BJ (cell line): Measurements from ENCODE around the gene EVC. TPM values are rescaled to one million over a fixed set of nuclear protein-coding genes. Genes with fewer than 3 reads are reported as not detected.

Experiments
- CTCF ChIA-PET: fragments of 350-600 bp; formaldehyde crosslinking; extraction: SDS; loops from one replicate; lab custom pipeline; 2021; ENCODE audit warnings: antibody characterized with exemption, inconsistent platforms; lab: Yijun Ruan, JAX
- POLR2A ChIA-PET: fragments of 300-600 bp; sonication (Branson Sonifier 250); formaldehyde crosslinking; extraction: SDS; loops from one replicate; lab custom pipeline; 2021; ENCODE audit warnings: antibody characterized with exemption; lab: Charles Lee
- DNase-seq: peaks from one replicate; pipeline ENCODE4 v3.0.0-alpha.2; 2011; ENCODE audit warnings: low read depth
- H3K27me3 ChIP-seq: 2 replicates; pipeline ENCODE4 v1.6.0; 2011; ENCODE audit warnings: low read length; ENCODE audit not compliant: control insufficient read depth, insufficient read depth
- H3K36me3 ChIP-seq: 2 replicates; pipeline ENCODE4 v1.5.1; 2011; ENCODE audit warnings: low read length; ENCODE audit not compliant: control insufficient read depth, insufficient read depth
- H3K4me3 ChIP-seq: 2 replicates; pipeline ENCODE4 v1.5.1; 2011; ENCODE audit warnings: low read depth, mild to moderate bottlenecking, control low read depth, low read length
- polyA plus RNA-seq: library from polyadenylated mRNA; depleted of rRNA; stranded (reverse); fragments of >200 nt; gene quantifications from 2 replicates; pipeline ENCODE4 v1.2.3, GENCODE V29; 2011
- TF ChIP-seq, protein P1 (sequence below): IDR thresholded peaks from 2 replicates; pipeline ENCODE4 v1.5.1; 2011; ENCODE audit warnings: low read depth, mild to moderate bottlenecking, control low read depth, inconsistent platforms, low read length, moderate library complexity; ENCODE audit not compliant: insufficient read depth

The EVC gene
- polyA plus RNA-seq, 1 experiment: 12.8 TPM

DNA sequence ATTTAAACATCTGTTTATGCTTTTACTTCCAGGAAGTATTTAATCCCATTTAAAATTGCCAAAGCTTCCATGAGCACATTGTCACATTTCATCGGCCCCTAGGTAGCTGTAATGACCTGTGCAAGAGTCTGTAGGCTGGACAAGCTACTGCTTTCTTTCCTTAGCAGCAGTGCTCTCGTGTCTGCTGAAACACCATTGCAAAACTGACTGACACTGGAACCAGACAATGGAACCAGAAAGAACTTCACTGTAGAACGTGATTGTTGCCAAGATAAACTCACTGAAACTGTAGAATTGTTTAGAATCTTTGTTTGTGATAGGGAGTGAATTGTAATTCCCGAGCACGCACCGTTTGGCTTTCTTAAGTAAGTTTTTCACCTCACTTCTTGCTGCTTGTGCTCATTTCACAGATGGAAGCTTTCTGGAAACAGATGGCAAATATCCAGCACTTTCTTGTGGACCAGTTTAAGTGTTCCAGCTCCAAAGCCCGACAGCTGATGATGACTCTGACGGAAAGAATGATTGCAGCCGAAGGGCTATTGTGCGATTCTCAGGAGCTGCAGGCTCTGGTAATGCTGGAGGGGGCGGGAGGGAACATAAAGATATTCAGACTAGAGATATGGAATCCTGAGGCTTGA, 36.9 kb downstream of the EVC start:
- peaks cover 10% of the 10 kb centered on the region for H3K36me3 ChIP-seq
- ChIA-PET POLR2A (interaction anchor here (0.6 to 0.9 kb wide), 2 partner anchors 10 to 25 kb away, joined by 3 to 4 read pairs; no protein-coding TSS in a partner anchor), CTCF (interaction anchor here (1.3 kb wide), 1 partner anchor 42 kb away, joined by 3 read pairs; no protein-coding TSS in a partner anchor)
- H3K4me3 ChIP-seq: no peak overlapping the region
- peak; percentile 90 for DNase-seq
- no peaks in the 10 kb centered on the region for H3K27me3 ChIP-seq
- TF ChIP-seq, protein P1, sequence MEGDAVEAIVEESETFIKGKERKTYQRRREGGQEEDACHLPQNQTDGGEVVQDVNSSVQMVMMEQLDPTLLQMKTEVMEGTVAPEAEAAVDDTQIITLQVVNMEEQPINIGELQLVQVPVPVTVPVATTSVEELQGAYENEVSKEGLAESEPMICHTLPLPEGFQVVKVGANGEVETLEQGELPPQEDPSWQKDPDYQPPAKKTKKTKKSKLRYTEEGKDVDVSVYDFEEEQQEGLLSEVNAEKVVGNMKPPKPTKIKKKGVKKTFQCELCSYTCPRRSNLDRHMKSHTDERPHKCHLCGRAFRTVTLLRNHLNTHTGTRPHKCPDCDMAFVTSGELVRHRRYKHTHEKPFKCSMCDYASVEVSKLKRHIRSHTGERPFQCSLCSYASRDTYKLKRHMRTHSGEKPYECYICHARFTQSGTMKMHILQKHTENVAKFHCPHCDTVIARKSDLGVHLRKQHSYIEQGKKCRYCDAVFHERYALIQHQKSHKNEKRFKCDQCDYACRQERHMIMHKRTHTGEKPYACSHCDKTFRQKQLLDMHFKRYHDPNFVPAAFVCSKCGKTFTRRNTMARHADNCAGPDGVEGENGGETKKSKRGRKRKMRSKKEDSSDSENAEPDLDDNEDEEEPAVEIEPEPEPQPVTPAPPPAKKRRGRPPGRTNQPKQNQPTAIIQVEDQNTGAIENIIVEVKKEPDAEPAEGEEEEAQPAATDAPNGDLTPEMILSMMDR: no peak

DNA sequence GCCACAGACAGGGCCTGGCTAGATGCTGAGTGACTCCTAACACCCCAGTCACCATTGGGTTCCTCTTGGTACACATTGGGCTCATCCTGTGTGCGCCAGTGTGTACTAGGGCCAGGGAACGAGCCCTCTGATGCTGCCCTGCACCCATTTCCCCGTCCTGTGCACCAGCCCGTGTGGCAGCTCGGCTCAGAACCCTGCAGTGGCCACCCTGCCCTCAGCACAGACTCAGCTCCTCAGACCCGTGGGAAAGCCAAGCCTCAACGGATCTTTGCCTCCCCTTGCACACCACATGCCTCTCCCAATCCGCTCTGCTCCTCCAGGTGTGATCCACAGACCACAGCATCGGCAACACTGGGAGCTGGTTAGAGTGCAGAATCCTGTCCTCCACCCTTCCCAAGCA, 38.6 kb downstream of the EVC start:
- H3K4me3 ChIP-seq: no peak overlapping the region
- no peak for DNase-seq
- CTCF ChIA-PET: interaction anchor here (1.4 kb wide), 1 partner anchor 41 kb away, joined by 3 read pairs; no protein-coding TSS in a partner anchor
- no peaks in the 10 kb centered on the region for H3K27me3 ChIP-seq
- TF ChIP-seq, protein P1: no peak
- POLR2A ChIA-PET: no interaction called here
- peaks cover 20% of the 10 kb centered on the region for H3K36me3 ChIP-seq

DNA sequence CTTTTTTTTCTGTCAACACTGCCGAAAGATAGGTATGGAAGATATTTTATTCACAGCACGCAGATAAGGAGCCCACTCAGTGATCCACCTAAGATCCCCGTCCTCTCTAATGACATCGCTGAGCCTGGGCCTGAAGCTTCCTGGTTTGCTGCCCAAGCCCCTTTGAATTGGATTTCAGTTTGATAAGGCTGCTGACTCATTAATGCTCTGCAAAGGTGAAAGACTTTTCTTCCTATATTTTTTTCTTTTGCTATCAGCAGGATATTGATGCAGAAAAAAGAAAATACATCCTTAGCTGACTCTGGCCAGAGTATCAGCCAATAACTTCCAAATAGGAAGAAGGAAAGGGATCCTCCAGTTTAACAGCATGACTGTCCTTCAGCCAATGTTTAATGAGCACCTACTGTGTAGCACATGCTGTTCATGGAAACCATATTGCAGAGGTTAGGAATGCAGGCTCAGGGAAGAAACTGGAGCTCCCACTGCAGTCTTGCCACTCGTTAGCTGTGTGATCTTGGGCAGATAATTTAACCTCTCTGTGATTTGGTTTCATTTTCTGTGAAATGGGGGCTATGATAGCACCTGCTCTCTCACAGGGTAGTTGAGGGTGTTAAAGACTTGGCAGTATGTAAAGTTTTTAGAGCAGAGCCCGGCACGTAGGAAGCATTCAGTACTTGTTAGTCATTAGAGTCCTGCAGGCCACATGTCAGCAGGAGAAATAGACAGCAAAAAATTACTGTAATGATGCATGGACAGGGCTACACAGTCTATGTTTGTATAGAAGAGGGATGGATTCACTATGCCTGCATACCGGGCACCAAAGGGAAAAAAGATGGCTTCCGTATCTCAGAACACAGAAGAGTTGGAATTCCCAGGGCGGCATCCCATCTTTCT, 39.3 kb downstream of the EVC start:
- POLR2A ChIA-PET: no interaction called here
- peaks cover 24% of the 10 kb centered on the region for H3K36me3 ChIP-seq

DNA sequence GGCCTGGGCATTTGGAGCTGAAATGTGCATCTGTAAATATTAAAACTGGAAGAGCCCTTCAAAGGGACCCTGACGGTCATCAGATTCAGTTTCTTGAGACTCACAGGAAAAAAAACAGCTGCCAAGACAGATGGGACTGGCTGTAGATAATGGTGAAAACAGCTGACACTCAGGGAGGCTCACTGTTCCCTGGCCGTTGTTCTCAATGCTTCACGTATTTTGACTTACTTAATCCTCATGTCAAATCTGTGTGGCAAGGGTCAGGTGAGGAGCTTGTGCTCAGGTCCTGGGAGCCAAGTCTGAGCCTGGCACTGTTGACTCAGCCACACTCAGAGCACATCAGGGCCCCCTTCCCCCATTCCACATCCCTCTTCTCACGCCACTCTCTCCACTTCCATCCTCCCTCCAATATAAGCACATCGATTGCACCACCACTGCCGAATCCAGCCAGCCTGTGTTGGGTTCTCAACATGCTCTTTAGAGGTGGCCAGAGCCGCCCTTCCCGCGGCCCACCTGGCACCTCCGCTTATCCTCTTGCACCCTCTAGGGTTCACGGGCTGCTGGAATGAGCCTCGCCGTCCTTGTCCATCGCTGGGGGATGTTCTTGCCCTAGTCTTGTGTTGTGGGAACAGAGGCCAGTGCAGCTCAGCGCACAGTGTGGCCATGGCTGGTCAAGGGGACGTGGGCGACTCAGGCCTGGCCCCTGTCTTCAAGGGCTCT, 40.1 kb downstream of the EVC start:
- Histone ChIP-seq H3K4me3 (no peak overlapping the region), H3K36me3 (peaks cover 26% of the 10 kb centered on the region), H3K27me3 (no peaks in the 10 kb centered on the region)
- TF ChIP-seq, protein P1: no peak
- POLR2A ChIA-PET: no interaction called here
- CTCF ChIA-PET: interaction anchor here (1.4 kb wide), 1 partner anchor 40 kb away, joined by 3 read pairs; no protein-coding TSS in a partner anchor
- peak; percentile 59 for DNase-seq

More for the DNA sequence above, 39.3 kb downstream of the EVC start:
- TF ChIP-seq, protein P1: no peak
- peak; percentile 72 for DNase-seq
- CTCF ChIA-PET: interaction anchor here (1.4 kb wide), 1 partner anchor 40 kb away, joined by 3 read pairs; no protein-coding TSS in a partner anchor
- Histone ChIP-seq H3K4me3 (no peak overlapping the region), H3K27me3 (no peaks in the 10 kb centered on the region)
